GM06990 (cell line): Measurements from ENCODE around the gene SPTB.

ENCODE experiments used
- DNase-seq: peaks from one replicate; pipeline ENCODE4 v3.0.0-alpha.2; 2011; ENCODE audit not compliant: insufficient read length; ENCODE audit errors: extremely low read depth
- H3K27me3 ChIP-seq: replicated peaks from 2 replicates; pipeline ENCODE4 v1.6.0; 2011; ENCODE audit warnings: low read length; ENCODE audit not compliant: control insufficient read depth, insufficient read depth
- H3K36me3 ChIP-seq: 2 replicates; pipeline ENCODE4 v1.5.1; 2011; ENCODE audit warnings: low read length; ENCODE audit not compliant: control insufficient read depth, insufficient read depth
- H3K4me3 ChIP-seq: replicated peaks from 2 replicates; pipeline ENCODE4 v1.5.1; 2011; ENCODE audit warnings: low read depth, mild to moderate bottlenecking, control low read depth, low read length
- TF ChIP-seq, protein P1 (sequence below): IDR thresholded peaks from 2 replicates; pipeline ENCODE4 v1.5.1; 2011; ENCODE audit warnings: low read length, control low read depth, mild to moderate bottlenecking, inconsistent platforms; ENCODE audit not compliant: insufficient read depth, poor library complexity, severe bottlenecking

The SPTB gene

DNA sequence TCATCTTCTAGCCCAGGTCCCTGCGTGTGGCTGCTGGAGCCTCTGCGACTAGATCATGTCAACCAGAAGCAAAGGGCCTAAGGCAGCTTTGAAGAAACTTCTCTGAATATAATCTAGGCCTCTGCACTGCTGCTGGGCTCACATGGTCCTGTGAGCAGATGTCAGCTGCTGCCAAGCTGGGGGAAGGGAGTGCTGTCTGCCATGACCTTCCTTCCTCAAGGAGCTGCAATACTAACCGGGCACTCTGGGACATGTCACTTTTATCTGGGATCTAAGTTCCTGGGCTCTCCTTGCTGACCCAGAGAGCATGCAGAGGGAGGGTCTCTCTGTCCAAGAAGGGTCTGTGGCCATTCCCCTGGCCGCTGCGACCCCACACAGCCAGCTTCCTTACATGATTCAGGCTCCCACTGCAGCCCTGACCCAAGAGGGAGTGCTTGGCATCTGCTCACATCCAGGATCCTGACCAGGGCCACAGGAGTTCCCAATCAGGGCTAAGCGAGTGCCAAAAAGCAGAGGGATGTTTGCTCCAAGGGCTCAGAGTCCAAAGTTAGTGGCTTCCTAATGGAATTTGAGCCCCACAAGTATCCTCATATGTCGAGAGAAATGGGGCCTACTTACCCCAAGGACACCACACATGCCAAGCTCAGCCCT lies 101.5 kb downstream of the SPTB start:
- Histone ChIP-seq H3K27me3 (no peaks in the 10 kb centered on the region), H3K4me3 (no peak overlapping the region), H3K36me3 (no peaks in the 10 kb centered on the region)
- TF ChIP-seq, protein P1, sequence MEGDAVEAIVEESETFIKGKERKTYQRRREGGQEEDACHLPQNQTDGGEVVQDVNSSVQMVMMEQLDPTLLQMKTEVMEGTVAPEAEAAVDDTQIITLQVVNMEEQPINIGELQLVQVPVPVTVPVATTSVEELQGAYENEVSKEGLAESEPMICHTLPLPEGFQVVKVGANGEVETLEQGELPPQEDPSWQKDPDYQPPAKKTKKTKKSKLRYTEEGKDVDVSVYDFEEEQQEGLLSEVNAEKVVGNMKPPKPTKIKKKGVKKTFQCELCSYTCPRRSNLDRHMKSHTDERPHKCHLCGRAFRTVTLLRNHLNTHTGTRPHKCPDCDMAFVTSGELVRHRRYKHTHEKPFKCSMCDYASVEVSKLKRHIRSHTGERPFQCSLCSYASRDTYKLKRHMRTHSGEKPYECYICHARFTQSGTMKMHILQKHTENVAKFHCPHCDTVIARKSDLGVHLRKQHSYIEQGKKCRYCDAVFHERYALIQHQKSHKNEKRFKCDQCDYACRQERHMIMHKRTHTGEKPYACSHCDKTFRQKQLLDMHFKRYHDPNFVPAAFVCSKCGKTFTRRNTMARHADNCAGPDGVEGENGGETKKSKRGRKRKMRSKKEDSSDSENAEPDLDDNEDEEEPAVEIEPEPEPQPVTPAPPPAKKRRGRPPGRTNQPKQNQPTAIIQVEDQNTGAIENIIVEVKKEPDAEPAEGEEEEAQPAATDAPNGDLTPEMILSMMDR, result no peak
- no peak for DNase-seq

DNA sequence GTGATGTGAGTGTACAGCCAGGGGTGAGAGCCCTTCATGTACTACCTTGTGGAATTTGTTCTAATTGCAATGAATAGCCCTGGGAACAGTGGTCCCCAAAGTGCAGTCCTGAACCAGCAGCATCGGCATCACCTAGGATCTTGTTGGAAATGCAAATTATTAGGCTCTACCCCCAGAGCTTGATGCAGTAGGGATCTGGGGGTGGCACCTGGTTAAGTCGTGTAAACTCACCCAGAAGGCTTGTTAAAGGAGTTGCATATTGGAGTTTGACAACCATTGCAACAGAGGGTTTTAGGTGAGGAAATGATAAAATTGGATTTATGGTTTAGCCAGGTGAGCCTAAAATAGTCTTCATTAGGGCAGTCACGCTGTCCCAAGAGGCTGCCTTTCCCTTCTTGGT lies 102.2 kb downstream of the SPTB start:
- Histone ChIP-seq H3K4me3 (no peak overlapping the region), H3K27me3 (no peaks in the 10 kb centered on the region), H3K36me3 (no peaks in the 10 kb centered on the region)
- DNase-seq, result no peak
- TF ChIP-seq, protein P1, result no peak

- no peaks in the 10 kb centered on the region for H3K36me3 ChIP-seq
- no peak overlapping the region for H3K4me3 ChIP-seq
- DNase-seq, result no peak
- TF ChIP-seq, protein P1, result no peak
- H3K27me3 ChIP-seq, result no peaks in the 10 kb centered on the region
These were observed 104.5 kb downstream of the SPTB start for GRCh38 chr14:64775081-64775777.

DNA sequence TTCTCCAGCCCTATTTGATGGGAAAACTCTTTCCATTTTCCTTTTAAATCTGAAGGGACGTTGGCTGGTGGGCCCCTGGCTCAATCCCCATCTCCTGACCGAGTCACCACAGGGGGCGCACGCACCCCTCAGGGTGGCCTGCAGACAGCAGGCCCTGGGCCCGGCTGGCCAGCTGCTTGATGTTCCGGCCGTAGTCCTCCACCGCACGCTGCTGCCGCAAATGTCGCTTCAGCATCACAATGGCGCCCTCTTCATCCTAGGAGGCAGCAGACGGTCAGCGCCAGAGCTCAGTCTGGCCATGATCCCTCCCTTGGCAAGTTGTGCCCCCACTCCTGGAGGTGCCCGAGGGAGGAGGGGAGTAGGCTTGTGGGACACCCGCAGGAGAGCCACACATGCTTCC lies 105.4 kb downstream of the SPTB start:
- H3K36me3 ChIP-seq, result no peaks in the 10 kb centered on the region
- TF ChIP-seq, protein P1, result no peak
- H3K27me3 ChIP-seq, result no peaks in the 10 kb centered on the region
- no peak overlapping the region for H3K4me3 ChIP-seq
- no peak for DNase-seq

- DNase-seq, result no peak
- TF ChIP-seq, protein P1, result no peak
- H3K27me3 ChIP-seq, result no peaks in the 10 kb centered on the region
- H3K36me3 ChIP-seq, result no peaks in the 10 kb centered on the region
- no peak overlapping the region for H3K4me3 ChIP-seq
These were observed 106.1 kb downstream of the SPTB start for GRCh38 chr14:64773577-64773976.

GRCh38 chr14:64773046-64773445 lies 106.7 kb downstream of the SPTB start:
- no peak for DNase-seq
- H3K36me3 ChIP-seq, result no peaks in the 10 kb centered on the region
- H3K4me3 ChIP-seq, result no peak overlapping the region
- TF ChIP-seq, protein P1, result no peak
- no peaks in the 10 kb centered on the region for H3K27me3 ChIP-seq
